HUES48 (cell line): ENCODE measurements around the gene SNPH.

Experiments used
- H3K27ac ChIP-seq: one replicate; pipeline ENCODE4 v1.7.0; 2013; ENCODE audit warnings: low read depth, low read length, inconsistent platforms
- H3K27me3 ChIP-seq: 2 replicates; pipeline ENCODE4 v1.6.1; 2013; ENCODE audit warnings: mild to moderate bottlenecking, low read length; ENCODE audit not compliant: control insufficient read depth, insufficient read depth
- H3K36me3 ChIP-seq: 2 replicates; pipeline ENCODE4 v1.6.1; 2013; ENCODE audit warnings: low read length; ENCODE audit not compliant: control insufficient read depth, insufficient read depth
- H3K4me1 ChIP-seq: 2 replicates; pipeline ENCODE4 v1.6.1; 2013; ENCODE audit warnings: mild to moderate bottlenecking, low read length; ENCODE audit not compliant: control insufficient read depth, insufficient read depth
- H3K4me3 ChIP-seq: 2 replicates; pipeline ENCODE4 v1.5.1; 2013; ENCODE audit warnings: mild to moderate bottlenecking, low read depth, low read length
- H3K9ac ChIP-seq: 2 replicates; pipeline ENCODE4 v1.6.1; 2013; ENCODE audit warnings: mild to moderate bottlenecking, low read depth, low read length, moderate library complexity
- H3K9me3 ChIP-seq: 2 replicates; pipeline ENCODE4 v1.6.1; 2013; ENCODE audit warnings: low read length; ENCODE audit not compliant: control insufficient read depth, insufficient read depth

The SNPH gene

DNA sequence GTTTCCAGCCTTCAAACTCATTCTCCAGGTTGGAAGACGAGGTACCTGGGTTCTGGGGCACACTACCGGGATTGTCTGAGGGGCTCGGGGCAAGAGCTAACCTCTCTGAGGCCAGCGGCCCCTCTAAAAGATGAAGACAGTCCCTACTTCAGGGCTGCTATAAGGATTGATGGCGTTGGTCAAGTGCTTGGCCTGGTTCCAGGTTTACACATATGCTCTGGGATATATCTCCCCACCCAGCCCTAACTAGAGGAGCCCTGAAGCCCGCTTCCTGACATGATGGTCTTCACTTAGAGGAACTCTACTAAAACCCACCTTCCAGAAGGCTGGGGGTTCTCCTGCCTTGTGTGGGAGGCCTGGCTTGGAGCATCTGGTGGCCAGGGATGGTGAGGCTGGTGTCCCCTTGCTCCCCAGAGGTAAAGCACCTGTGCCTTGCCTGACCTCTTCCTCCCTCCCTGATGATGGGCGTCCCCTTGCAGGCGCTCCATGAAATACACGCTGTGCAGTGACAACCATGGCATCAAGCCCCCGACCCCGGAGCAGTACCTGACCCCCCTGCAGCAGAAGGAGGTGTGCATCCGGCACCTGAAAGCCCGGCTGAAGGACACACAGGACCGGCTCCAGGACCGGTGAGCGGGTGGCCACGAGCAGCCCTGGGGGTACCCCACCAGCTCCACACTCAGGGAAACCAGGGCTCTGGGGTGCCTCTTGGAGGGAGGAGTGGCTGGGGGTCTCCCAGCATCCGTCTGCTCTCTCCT lies 34.2 kb downstream of the SNPH start:
- H3K27ac ChIP-seq = peak overlapping the region; percentile 85
- H3K27me3 ChIP-seq = no peaks in the 10 kb centered on the region
- no peak overlapping the region for H3K4me3 ChIP-seq
- no peaks in the 10 kb centered on the region for H3K9me3 ChIP-seq
- no peak overlapping the region for H3K9ac ChIP-seq
- peaks cover 10% of the 10 kb centered on the region for H3K4me1 ChIP-seq
- H3K36me3 ChIP-seq = no peaks in the 10 kb centered on the region

DNA sequence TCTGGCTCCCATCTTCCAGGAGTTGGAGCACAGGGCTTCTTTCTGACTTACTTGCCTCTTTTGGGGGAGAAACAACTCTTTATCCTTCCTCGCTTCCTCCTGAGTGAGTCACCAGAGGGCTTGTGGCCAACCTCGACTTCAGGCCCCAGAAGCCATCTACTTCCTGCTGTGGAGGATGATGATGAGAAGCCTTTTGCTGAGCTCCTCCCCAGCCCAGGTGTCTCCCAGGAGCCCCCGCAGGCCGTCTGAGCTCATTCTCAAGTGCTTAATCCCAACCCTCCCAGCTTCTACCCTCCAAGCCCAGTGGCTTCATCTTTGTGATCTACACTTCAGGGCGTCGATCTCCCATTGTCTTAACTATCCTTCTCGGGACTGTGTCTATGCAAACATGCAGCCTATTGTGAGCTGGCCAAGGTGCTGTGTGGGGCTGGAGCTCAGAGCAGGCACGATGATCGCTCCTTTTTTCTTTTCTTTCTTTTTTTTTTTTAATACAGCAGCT lies 35.0 kb downstream of the SNPH start:
- Histone ChIP-seq H3K9me3 (no peaks in the 10 kb centered on the region), H3K27me3 (no peaks in the 10 kb centered on the region), H3K4me3 (no peak overlapping the region; the same call in 1 of the 2 replicates), H3K4me1 (peaks cover 10% of the 10 kb centered on the region), H3K36me3 (no peaks in the 10 kb centered on the region), H3K9ac (no peak overlapping the region), H3K27ac (peak overlapping the region; percentile 85)

DNA sequence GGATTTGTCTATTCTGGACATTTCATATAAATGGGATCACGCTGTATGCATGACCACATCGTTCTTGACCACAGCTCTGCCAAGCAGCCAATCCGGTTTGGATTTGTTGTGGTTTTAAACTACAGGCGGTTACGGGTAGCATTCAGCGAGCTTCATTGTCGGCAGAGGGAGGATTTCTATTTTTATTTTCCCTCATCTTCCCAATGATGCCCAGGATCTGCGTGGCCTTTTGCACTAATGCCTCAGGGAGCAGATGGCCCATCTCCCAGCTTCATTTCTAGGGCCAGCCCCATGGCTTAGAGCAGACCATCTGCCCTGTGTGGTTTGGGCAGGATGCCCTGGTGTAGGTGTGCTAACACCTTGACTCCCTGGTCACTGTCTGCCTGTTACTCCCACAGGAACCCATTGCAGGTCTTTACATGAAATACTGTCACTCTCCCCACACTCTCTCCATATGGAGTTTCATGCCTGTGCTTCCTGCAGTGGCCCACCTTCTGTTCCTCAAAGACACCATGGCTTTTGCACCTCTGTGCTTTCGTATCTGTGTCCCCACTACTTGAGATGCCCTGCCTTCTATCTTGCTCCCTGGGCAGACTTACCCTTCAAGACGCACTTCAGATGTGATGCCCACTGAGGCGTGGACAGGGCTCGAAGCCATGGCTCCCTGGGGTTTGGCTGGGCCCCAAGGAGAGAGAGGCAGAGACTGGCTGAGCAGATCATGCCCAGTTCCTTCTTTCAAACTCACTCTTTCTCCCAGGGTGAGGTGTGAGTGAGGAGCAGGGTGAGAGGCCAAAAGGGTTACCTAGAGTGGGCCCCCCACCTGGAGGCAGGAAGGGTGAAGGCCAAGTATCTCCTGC lies 36.8 kb downstream of the SNPH start:
- Histone ChIP-seq H3K27ac (no peak overlapping the region), H3K36me3 (no peaks in the 10 kb centered on the region), H3K27me3 (no peaks in the 10 kb centered on the region), H3K9me3 (no peaks in the 10 kb centered on the region), H3K4me1 (peaks cover 10% of the 10 kb centered on the region), H3K4me3 (no peak overlapping the region), H3K9ac (no peak overlapping the region)

DNA sequence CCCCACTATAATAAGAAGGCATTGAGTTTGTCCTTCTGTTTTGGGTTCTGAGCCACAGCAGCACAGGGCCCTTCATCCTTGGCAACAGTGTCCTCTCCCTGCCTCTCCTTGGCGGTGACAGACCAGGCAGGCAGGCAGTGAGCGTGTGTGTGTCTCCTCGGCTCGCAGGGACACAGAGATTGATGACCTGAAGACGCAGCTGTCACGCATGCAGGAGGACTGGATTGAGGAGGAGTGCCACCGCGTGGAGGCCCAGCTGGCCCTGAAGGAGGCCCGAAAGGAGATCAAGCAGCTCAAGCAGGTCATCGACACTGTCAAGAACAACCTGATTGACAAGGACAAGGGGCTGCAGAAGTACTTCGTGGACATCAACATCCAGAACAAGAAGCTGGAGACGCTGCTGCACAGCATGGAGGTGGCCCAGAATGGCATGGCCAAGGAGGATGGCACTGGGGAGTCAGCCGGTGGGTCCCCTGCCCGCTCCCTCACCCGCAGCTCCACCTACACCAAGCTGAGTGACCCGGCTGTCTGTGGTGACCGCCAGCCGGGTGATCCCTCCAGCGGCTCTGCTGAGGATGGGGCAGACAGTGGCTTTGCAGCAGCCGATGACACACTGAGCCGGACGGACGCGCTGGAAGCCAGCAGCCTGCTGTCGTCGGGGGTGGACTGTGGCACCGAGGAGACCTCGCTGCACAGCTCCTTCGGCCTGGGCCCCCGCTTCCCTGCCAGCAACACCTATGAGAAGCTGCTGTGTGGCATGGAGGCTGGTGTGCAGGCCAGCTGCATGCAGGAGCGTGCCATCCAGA lies 38.8 kb downstream of the SNPH start:
- Histone ChIP-seq H3K36me3 (no peaks in the 10 kb centered on the region), H3K27ac (no peak overlapping the region), H3K9ac (no peak overlapping the region), H3K4me3 (no peak overlapping the region), H3K4me1 (peaks cover 14% of the 10 kb centered on the region), H3K9me3 (no peaks in the 10 kb centered on the region), H3K27me3 (no peaks in the 10 kb centered on the region)

DNA sequence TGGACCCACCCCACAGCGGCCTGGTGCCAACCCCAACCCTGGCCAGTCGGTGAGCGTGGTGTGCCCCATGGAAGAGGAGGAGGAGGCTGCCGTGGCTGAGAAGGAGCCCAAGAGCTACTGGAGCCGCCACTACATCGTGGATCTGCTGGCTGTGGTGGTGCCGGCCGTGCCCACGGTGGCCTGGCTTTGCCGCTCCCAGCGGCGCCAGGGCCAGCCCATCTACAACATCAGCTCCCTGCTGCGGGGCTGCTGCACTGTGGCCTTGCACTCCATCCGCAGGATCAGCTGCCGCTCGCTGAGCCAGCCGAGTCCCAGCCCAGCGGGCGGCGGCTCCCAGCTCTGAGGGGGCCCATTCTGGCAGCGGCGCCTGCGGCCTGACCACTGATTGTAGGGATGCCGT lies 39.6 kb downstream of the SNPH start:
- Histone ChIP-seq H3K27ac (no peak overlapping the region), H3K9ac (no peak overlapping the region)

GRCh38 chr20:1306316-1307135 lies 40.4 kb downstream of the SNPH start:
- H3K9ac ChIP-seq = no peak overlapping the region
- no peaks in the 10 kb centered on the region for H3K27me3 ChIP-seq
- H3K9me3 ChIP-seq = no peaks in the 10 kb centered on the region
- H3K4me3 ChIP-seq = no peak overlapping the region
- H3K27ac ChIP-seq = no peak overlapping the region
- no peaks in the 10 kb centered on the region for H3K36me3 ChIP-seq
- H3K4me1 ChIP-seq = peaks cover 4% of the 10 kb centered on the region; the same call in 1 of the 2 replicates

More for the DNA sequence above, 39.6 kb downstream of the SNPH start:
- Histone ChIP-seq H3K27me3 (no peaks in the 10 kb centered on the region), H3K4me3 (no peak overlapping the region), H3K9me3 (no peaks in the 10 kb centered on the region), H3K36me3 (no peaks in the 10 kb centered on the region), H3K4me1 (peaks cover 12% of the 10 kb centered on the region)

- Histone ChIP-seq H3K4me3 (no peak overlapping the region), H3K9ac (no peak overlapping the region), H3K4me1 (peaks cover 4% of the 10 kb centered on the region; the same call in 1 of the 2 replicates), H3K36me3 (no peaks in the 10 kb centered on the region), H3K27ac (no peak overlapping the region), H3K27me3 (no peaks in the 10 kb centered on the region), H3K9me3 (no peaks in the 10 kb centered on the region)
Measured at GRCh38 chr20:1307171-1307570, 41.1 kb downstream of the SNPH start.

GRCh38 chr20:1307571-1307971 lies 41.5 kb downstream of the SNPH start:
- Histone ChIP-seq H3K9ac (no peak overlapping the region), H3K27me3 (peaks cover 4% of the 10 kb centered on the region), H3K9me3 (no peaks in the 10 kb centered on the region), H3K4me3 (no peak overlapping the region), H3K36me3 (no peaks in the 10 kb centered on the region), H3K4me1 (peaks cover 4% of the 10 kb centered on the region; the same call in 1 of the 2 replicates), H3K27ac (no peak overlapping the region)

DNA sequence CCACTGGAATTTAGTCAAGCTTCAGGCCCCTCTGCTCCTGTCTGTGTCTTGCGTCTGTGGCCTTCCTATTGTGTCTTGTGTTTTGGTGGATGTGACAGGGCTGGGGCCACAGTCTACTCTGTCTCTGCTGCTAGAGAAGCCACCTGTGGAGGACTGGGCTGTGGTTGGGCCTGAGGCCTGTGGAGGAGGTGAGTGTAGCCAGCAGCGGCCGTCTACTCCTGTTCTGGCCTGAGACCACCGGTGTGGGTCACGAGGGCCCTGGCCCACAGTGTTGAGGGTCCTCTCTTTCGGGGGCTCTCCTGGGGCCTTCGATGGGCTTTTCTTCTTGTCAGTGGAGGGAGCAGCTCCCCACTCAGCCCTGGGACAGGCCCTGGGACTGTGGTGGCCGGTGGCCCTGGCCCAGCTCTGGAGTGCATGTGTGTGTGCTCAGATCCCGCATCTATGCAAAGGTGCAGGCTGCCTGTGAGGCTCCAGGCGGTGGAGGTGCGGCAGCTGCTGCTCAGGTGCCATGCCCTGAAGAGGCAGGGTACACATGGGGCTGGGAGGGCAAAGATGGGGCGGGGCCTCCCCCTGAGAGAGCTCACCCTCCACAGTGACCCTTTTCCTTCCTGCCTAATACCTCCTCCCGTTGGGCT lies 42.1 kb downstream of the SNPH start:
- H3K4me3 ChIP-seq = no peak overlapping the region
- no peaks in the 10 kb centered on the region for H3K36me3 ChIP-seq
- H3K9me3 ChIP-seq = no peaks in the 10 kb centered on the region
- H3K27me3 ChIP-seq = peaks cover 10% of the 10 kb centered on the region
- no peak overlapping the region for H3K9ac ChIP-seq
- no peak overlapping the region for H3K27ac ChIP-seq
- peaks cover 9% of the 10 kb centered on the region; the same call in 1 of the 2 replicates for H3K4me1 ChIP-seq
